Duodenal mucosa (tissue), 2 donors: ENCODE measurements around the gene ZNF415.
"Not testable (repeated sequence)": the region's sequence is repeated elsewhere in the genome, so short reads cannot be mapped to it uniquely, and the experiment has no call there.

Experiments
- H3K27ac ChIP-seq: one replicate; pipeline ENCODE4 v1.7.0; 2013; ENCODE audit warnings: low read depth, low read length
- H3K27me3 ChIP-seq, 2 donors: one replicate each; pipeline ENCODE4 v1.7.0; 2013; ENCODE audit warnings: low read length in 2 of 2, control low read depth in 1 of 2; ENCODE audit not compliant: insufficient read depth in 2 of 2, control insufficient read depth in 1 of 2
- H3K36me3 ChIP-seq, 2 donors: one replicate each; pipeline ENCODE4 v1.7.0; 2013; ENCODE audit warnings: low read length in 2 of 2, control low read depth in 1 of 2; ENCODE audit not compliant: insufficient read depth in 2 of 2, control insufficient read depth in 1 of 2
- H3K4me1 ChIP-seq, 2 donors: one replicate each; pipeline ENCODE4 v1.7.0; 2013; ENCODE audit warnings: low read length in 2 of 2, control low read depth in 1 of 2; ENCODE audit not compliant: insufficient read depth in 2 of 2, control insufficient read depth in 1 of 2
- H3K4me3 ChIP-seq, 2 donors: one replicate each; pipeline ENCODE4 v1.7.0; 2013; ENCODE audit warnings: low read length in 2 of 2, low read depth in 1 of 2
- H3K9ac ChIP-seq, 2 donors: one replicate each; pipeline ENCODE4 v1.7.0; 2013; ENCODE audit warnings: low read length in 2 of 2, low read depth in 1 of 2
- H3K9me3 ChIP-seq, 2 donors: one replicate each; pipeline ENCODE4 v1.7.0; 2013; ENCODE audit warnings: low read length in 2 of 2, control low read depth in 1 of 2; ENCODE audit not compliant: control insufficient read depth in 1 of 2

The ZNF415 gene

DNA sequence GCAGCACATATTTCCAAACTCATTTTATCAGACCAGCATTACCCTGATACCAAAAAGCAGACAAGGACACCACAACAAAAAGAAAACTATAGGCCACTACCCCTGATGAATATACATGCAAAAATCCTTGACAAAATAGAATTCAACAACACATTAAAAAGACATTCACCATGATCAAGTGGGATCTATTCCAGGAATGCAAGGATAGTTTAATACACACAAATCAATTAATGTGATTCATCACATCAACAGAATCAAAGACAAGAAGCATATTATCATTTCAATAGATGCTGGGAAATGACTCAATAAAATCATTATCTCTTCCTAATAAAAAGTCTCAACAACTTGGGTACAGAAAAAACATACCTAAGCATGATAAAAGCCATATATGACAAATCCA is 14.9 kb upstream of the ZNF415 start:
- peak overlapping the region in 1 of 2 donors; percentile 28 for H3K4me3 ChIP-seq
- no peak overlapping the region for H3K9ac ChIP-seq
- peaks cover 49 to 59% of the 10 kb centered on the region in 2 donors for H3K9me3 ChIP-seq
- no peak overlapping the region for H3K27ac ChIP-seq
- H3K4me1 ChIP-seq: no peaks in the 10 kb centered on the region
- H3K36me3 ChIP-seq: peaks cover 16 to 38% of the 10 kb centered on the region in 2 donors
- no peaks in the 10 kb centered on the region for H3K27me3 ChIP-seq

DNA sequence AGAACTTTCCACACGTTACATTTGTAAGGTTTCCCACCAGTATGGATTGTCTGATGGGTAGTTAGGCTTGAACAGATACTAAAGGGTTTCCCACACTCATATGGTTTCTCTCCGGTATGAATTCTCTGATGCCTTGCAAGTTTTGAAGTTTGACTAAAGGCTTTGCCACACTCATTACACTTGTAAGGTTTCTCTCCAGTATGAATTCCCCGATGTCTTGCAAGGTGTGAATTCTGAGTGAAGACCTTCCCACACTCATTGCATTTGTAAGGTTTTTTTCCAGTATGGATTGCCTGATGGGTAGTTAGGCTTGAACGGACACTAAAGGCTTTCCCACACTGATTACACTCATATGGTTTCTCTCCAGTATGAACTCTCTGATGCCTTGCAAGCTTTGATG is 7.6 kb upstream of the ZNF415 start:
- no peaks in the 10 kb centered on the region for H3K27me3 ChIP-seq
- H3K9ac ChIP-seq: no peak overlapping the region
- H3K9me3 ChIP-seq: peaks cover 52 to 62% of the 10 kb centered on the region in 2 donors
- H3K27ac ChIP-seq: no peak overlapping the region
- no peaks in the 10 kb centered on the region for H3K4me1 ChIP-seq
- peaks cover 15 to 32% of the 10 kb centered on the region in 2 donors for H3K36me3 ChIP-seq
- peak overlapping the region; percentile 1 to 45 for H3K4me3 ChIP-seq

DNA sequence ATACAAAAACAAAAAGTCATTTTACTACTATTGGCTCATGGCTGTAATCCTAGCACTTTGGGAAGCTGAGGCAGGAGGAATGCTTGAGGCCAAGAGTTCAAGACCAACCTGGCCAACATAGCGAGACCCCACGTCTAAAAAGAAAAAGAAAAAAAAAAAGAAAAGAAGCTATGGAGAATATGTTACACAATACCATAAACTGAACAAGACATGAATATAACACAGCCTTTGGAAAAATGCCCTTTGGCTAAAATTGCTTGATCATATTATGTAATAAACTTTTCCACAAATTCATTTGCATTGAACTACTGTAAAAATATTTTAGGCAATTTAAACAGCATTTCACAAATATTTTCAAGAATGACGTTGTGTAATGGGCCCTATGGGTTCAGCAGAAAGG is 3.7 kb upstream of the ZNF415 start:
- Histone ChIP-seq H3K36me3 (peaks cover 2 to 3% of the 10 kb centered on the region in 2 donors), H3K9me3 (peaks cover 34 to 39% of the 10 kb centered on the region in 2 donors), H3K4me3 (no peak overlapping the region), H3K27ac (no peak overlapping the region), H3K27me3 (no peaks in the 10 kb centered on the region), H3K4me1 (peaks cover 0 to 5% of the 10 kb centered on the region in 2 donors), H3K9ac (no peak overlapping the region)

DNA sequence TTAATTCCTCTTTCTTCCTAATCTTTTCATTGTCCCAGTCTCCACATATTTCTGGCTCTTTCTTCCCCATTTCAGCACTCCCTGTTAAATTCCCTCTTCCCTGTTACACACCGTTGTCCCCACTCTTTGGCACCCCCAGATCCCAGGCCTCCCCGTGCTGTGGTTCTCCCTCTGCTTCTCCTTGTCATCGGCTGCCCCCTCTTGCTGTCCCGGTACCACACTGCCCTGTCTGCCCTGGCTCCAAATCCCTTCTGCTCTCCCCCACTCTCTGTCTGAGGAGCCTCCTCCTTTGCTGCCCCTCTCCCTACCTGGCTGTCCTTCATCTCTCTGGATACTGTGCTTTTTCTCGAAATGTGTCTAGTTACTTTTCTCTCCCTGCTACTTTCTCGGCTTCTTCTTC is 983 bp downstream of the ZNF415 start:
- peaks cover 0 to 5% of the 10 kb centered on the region in 2 donors for H3K4me1 ChIP-seq
- peak overlapping the region; percentile 72 for H3K4me3 ChIP-seq
- H3K27ac ChIP-seq: no peak overlapping the region
- no peaks in the 10 kb centered on the region for H3K36me3 ChIP-seq
- peak overlapping the region in 1 of 2 donors; percentile 54 for H3K9ac ChIP-seq
- peaks cover under 1 to 15% of the 10 kb centered on the region in 2 donors for H3K9me3 ChIP-seq
- H3K27me3 ChIP-seq: no peaks in the 10 kb centered on the region

DNA sequence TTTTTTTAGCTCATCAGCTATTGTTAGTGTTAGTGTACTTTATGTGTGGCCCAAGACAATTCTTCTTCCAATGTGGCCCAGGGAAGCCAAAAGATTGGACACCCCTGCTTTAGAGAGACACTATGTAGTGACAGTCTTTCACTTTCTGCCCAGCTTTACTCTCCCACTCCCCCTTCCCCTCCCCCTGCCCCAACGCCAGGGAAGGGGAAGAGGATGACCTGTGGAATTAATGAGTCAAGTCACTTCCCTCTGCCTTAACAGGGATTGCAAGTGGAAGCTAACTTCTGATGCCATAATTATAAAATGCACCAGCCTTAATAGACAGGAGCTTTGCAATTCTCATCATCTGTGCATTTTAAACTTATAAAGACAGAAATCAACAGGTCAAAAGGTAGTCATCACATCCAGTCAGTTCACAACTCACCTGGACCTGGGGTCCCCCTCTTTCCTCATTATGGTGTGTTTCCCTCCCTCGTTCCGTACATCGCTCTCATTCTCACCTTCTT is 1.6 kb downstream of the ZNF415 start:
- H3K4me1 ChIP-seq: peaks cover 0 to 5% of the 10 kb centered on the region in 2 donors
- H3K9me3 ChIP-seq: peaks cover 0 to 15% of the 10 kb centered on the region in 2 donors
- H3K27ac ChIP-seq: no peak overlapping the region
- H3K36me3 ChIP-seq: no peaks in the 10 kb centered on the region
- H3K27me3 ChIP-seq: no peaks in the 10 kb centered on the region
- H3K9ac ChIP-seq: no peak overlapping the region
- H3K4me3 ChIP-seq: no peak overlapping the region

DNA sequence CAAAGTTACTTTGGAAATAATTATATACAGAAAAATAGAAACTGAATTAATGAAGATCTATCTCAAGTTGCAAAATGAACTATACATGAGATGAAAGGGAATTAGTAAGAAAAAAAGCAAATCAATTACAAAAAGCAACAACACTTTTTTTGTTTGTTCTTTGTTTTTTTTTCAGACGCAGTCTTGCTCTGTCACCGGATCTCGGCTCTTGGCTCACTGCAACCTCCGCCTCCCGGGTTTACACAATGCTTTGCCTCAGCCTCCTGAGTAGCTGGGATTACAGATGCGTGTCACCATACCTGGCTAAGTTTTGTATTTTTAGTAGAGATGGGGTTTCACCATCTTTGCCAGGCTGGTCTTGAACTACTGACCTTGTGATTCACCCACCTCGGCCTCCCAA is 2.2 kb downstream of the ZNF415 start:
- no peak overlapping the region for H3K9ac ChIP-seq
- H3K4me1 ChIP-seq: peaks cover 0 to 5% of the 10 kb centered on the region in 2 donors
- no peaks in the 10 kb centered on the region for H3K27me3 ChIP-seq
- H3K27ac ChIP-seq: no peak overlapping the region
- no peaks in the 10 kb centered on the region for H3K36me3 ChIP-seq
- H3K4me3 ChIP-seq: no peak overlapping the region
- H3K9me3 ChIP-seq: peaks cover 0 to 13% of the 10 kb centered on the region in 2 donors

- not testable (repeated sequence) for H3K9me3 ChIP-seq, H3K27me3 ChIP-seq, H3K36me3 ChIP-seq, H3K4me1 ChIP-seq, H3K9ac ChIP-seq, H3K27ac ChIP-seq, H3K4me3 ChIP-seq
Measured at GRCh38 chr19:53126733-53127526, 5.8 kb downstream of the ZNF415 start.

DNA sequence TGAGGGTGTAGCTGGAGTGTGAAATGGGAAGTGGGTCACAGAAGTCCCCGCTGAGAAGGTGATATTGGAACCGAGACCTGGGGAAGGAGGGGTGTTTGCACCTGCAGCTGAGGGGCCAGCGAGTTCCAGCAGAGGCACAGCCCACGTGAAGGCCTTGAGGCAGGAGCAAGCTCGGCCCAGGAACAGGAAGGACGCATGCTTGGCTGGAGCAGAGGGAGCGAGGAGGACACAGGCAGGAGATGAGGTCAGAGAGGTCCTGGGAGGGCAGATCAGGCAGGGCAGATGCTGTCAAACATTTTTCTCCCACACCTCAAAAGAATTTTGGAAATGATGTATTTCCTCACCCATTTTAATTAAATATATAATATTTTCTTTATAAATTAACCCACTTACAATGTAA is 9.3 kb downstream of the ZNF415 start:
- H3K27ac ChIP-seq: no peak overlapping the region

DNA sequence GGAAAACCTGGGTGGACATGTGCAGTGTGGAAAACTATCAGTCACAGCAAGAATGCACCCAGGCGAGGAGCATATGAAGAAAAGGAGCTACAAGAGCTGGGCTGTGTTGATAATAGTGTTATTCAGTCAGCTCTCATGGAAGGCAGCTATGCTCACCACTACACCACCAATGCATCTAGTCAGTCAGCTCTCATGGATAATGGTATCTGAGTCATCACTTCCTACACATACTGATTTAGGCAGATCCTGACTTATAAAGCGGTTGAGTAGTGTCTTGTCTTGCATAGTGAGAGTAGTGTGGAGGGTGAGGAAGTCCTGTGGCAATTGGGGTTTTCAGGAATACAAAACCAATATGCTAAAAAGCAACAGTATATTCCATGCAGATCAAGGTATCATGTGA is 20.4 kb downstream of the ZNF415 start:
- Histone ChIP-seq H3K9ac (no peak overlapping the region), H3K4me1 (no peaks in the 10 kb centered on the region), H3K9me3 (peaks cover 15 to 31% of the 10 kb centered on the region in 2 donors), H3K4me3 (no peak overlapping the region), H3K36me3 (peaks cover 17 to 20% of the 10 kb centered on the region in 2 donors), H3K27ac (no peak overlapping the region), H3K27me3 (no peaks in the 10 kb centered on the region)

More for the DNA sequence above, 9.3 kb downstream of the ZNF415 start:
- Histone ChIP-seq H3K9ac (no peak overlapping the region), H3K4me3 (no peak overlapping the region), H3K9me3 (peaks cover 5 to 8% of the 10 kb centered on the region in 2 donors), H3K27me3 (no peaks in the 10 kb centered on the region), H3K4me1 (no peaks in the 10 kb centered on the region), H3K36me3 (no peaks in the 10 kb centered on the region)

- Histone ChIP-seq H3K27me3 (no peaks in the 10 kb centered on the region), H3K9me3 (peaks cover 14 to 21% of the 10 kb centered on the region in 2 donors), H3K36me3 (peaks cover 17 to 18% of the 10 kb centered on the region in 2 donors), H3K4me3 (no peak overlapping the region), H3K4me1 (no peaks in the 10 kb centered on the region), H3K27ac (no peak overlapping the region), H3K9ac (no peak overlapping the region)
Measured at GRCh38 chr19:53109527-53109926, 23.2 kb downstream of the ZNF415 start.
